Fibroblast of lung (primary cell): ENCODE results near the gene KRT6B. TPM values are rescaled to one million over a fixed set of nuclear protein-coding genes. Genes with fewer than 3 reads are reported as not detected.

Source experiments
- DNase-seq, 2 donors: peaks; one replicate each; pipeline versions ENCODE4 v3.0.0 to v3.0.0-alpha.2; 2010; ENCODE audit warnings: low read depth in 2 of 2
- H2AFZ ChIP-seq: 2 replicates; pipeline ENCODE4 v1.5.1; 2012; ENCODE audit warnings: low read length, control low read depth, inconsistent platforms
- H3K27ac ChIP-seq: 2 replicates; pipeline ENCODE4 v1.5.1; 2011; ENCODE audit warnings: low read length, control low read depth; ENCODE audit not compliant: insufficient read depth
- H3K27me3 ChIP-seq: 2 replicates; pipeline ENCODE4 v1.5.1; 2011; ENCODE audit warnings: mild to moderate bottlenecking, low read length; ENCODE audit not compliant: control insufficient read depth, insufficient read depth
- H3K36me3 ChIP-seq: 2 replicates; pipeline ENCODE4 v1.5.1; 2011; ENCODE audit warnings: low read length; ENCODE audit not compliant: control insufficient read depth, insufficient read depth
- H3K4me1 ChIP-seq: 2 replicates; pipeline ENCODE4 v1.5.1; 2011; ENCODE audit warnings: low read length; ENCODE audit not compliant: control insufficient read depth, insufficient read depth; ENCODE audit errors: extremely low read depth
- H3K4me2 ChIP-seq: 2 replicates; pipeline ENCODE4 v1.5.1; 2011; ENCODE audit warnings: low read length, control low read depth; ENCODE audit not compliant: insufficient read depth; ENCODE audit errors: extremely low read depth
- H3K4me3 ChIP-seq, 4 experiments: fragments of 200-600 bp in 1 of 4; sonication (generic) in 1 of 4; replicated peaks in 1 of 4; 2 replicates each; pipeline ENCODE4 v1.5.1; 2011 to 2016; ENCODE audit warnings: low read length in 4 of 4, low read depth in 3 of 4, mild to moderate bottlenecking in 3 of 4, control low read depth in 2 of 4, inconsistent platforms in 1 of 4, mixed read lengths in 1 of 4; ENCODE audit not compliant: insufficient read depth in 1 of 4; ENCODE audit errors: control extremely low read depth in 1 of 4
- H3K79me2 ChIP-seq: 2 replicates; pipeline ENCODE4 v1.5.1; 2012; ENCODE audit warnings: mild to moderate bottlenecking, low read length, inconsistent platforms; ENCODE audit not compliant: control insufficient read depth, insufficient read depth
- H3K9ac ChIP-seq: 2 replicates; pipeline ENCODE4 v1.5.1; 2011; ENCODE audit warnings: mild to moderate bottlenecking, low read length, control low read depth; ENCODE audit not compliant: insufficient read depth
- H3K9me3 ChIP-seq: 2 replicates; pipeline ENCODE4 v1.5.1; 2012; ENCODE audit warnings: low read depth, low read length; ENCODE audit not compliant: control insufficient read depth, insufficient read depth
- H4K20me1 ChIP-seq: 2 replicates; pipeline ENCODE4 v1.5.1; 2011; ENCODE audit warnings: low read length; ENCODE audit not compliant: control insufficient read depth, insufficient read depth; ENCODE audit errors: extremely low read depth
- CTCF ChIP-seq, 2 donors: IDR thresholded peaks in 1 of 2; conservative IDR thresholded peaks in 1 of 2; 1 replicate in 1 of 2; 2 replicates in 1 of 2; pipeline ENCODE4 v1.5.1; 2011 to 2012; ENCODE audit warnings: low read length in 2 of 2, control low read depth in 1 of 2, inconsistent platforms in 1 of 2, low read depth in 1 of 2, mild to moderate bottlenecking in 1 of 2
- EZH2 ChIP-seq: IDR thresholded peaks from 2 replicates; pipeline ENCODE4 v1.5.1; 2012; ENCODE audit warnings: low read length, control low read depth, mild to moderate bottlenecking; ENCODE audit errors: missing control alignments
- polyA plus RNA-seq, 2 donors: library from polyadenylated mRNA; depleted of rRNA in 1 of 2; stranded (reverse) in 1 of 2; unstranded in 1 of 2; fragments of >200 nt; gene quantifications; 2 replicates each; pipeline ENCODE4 v1.2.1, GENCODE V29; 2011 to 2012; ENCODE audit warnings: missing spikeins in 1 of 2
- total RNA-seq: library from RNA; depleted of rRNA; stranded (reverse); fragments of >200 nt; gene quantifications from 2 replicates; pipeline ENCODE4 v1.2.1, GENCODE V29; 2014

Gene KRT6B
- total and polyA plus RNA-seq, 2 donors (not counting 1 experiment from before 2014, with no cell fraction given), result 0.07 TPM; not detected in 1

DNA sequence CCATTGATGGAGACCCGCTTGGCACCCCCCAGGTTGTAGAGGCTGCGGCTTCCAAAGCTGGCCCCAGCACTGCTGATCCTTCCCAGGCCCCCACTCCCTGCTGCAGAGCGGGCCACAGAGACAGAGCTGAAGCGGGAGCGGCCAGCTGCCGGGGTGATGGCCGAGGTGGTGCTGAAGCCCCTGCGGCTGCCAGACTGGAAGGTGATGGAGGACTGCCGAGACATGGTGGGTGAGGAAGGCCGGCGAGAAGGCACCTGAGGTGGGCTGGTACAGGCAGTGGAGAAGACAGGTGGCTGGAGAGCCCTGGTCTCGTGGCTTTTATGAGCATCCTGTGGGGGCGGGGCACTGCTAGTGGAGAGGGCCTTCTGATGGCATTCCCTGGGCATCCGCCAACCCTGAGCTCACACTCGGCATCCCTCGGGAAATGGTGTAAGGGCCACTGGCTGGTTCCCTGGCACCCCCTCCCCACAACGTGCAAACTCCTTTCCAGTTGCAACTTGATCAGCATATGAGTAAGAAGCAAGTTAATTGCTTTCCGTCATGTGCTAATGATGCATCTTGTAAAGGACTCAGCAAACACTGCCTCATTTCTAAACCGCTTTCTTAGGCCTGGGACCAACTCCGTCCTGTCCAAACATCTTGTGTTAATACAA lies 17.7 kb downstream of the KRT6B start, which contains the start of gene KRT75:
Gene KRT75, minus strand, starts transcription at position 291 of the 653 bp plus-strand sequence. Its CDS starts 67 bp downstream, at position 224.
- Histone ChIP-seq H3K36me3 (no peaks in the 10 kb centered on the region), H3K27ac (no peak within 1 kb of the TSS), H3K9ac (no peak within 1 kb of the TSS), H2AFZ (no peak within 1 kb of the TSS), H4K20me1 (no peaks in the 10 kb centered on the region), H3K79me2 (no peaks in the 10 kb centered on the region), H3K4me3 (no peak within 1 kb of the TSS), H3K27me3 (no peaks in the 10 kb centered on the region), H3K4me2 (no peak within 1 kb of the TSS), H3K9me3 (no peaks in the 10 kb centered on the region), H3K4me1 (no peaks in the 10 kb centered on the region)
- DNase-seq, result peak in 1 of 2 donors; percentile 68
- TF ChIP-seq EZH2, result no peak

- no peaks in the 10 kb centered on the region for H3K27me3 ChIP-seq
- no peak overlapping the region for H2AFZ ChIP-seq
- no peak overlapping the region for H3K4me3 ChIP-seq
- H3K79me2 ChIP-seq, result no peaks in the 10 kb centered on the region
- no peak overlapping the region for H3K27ac ChIP-seq
- H4K20me1 ChIP-seq, result no peaks in the 10 kb centered on the region
- H3K9ac ChIP-seq, result no peak overlapping the region
- no peaks in the 10 kb centered on the region for H3K36me3 ChIP-seq
- H3K4me2 ChIP-seq, result no peak overlapping the region
- DNase-seq, result no peak
- H3K4me1 ChIP-seq, result no peaks in the 10 kb centered on the region
- no peaks in the 10 kb centered on the region for H3K9me3 ChIP-seq
- no peak for TF ChIP-seq CTCF (conservative IDR thresholded peaks at IDR 0.05 in 1 of 2, IDR thresholded peaks at IDR 0.05 in 1 of 2; ENCODE audit: low read depth in 1 of 2, low read length in 2 of 2)
Observed at GRCh38 chr12:52433501-52434080, 18.4 kb downstream of the KRT6B start.

DNA sequence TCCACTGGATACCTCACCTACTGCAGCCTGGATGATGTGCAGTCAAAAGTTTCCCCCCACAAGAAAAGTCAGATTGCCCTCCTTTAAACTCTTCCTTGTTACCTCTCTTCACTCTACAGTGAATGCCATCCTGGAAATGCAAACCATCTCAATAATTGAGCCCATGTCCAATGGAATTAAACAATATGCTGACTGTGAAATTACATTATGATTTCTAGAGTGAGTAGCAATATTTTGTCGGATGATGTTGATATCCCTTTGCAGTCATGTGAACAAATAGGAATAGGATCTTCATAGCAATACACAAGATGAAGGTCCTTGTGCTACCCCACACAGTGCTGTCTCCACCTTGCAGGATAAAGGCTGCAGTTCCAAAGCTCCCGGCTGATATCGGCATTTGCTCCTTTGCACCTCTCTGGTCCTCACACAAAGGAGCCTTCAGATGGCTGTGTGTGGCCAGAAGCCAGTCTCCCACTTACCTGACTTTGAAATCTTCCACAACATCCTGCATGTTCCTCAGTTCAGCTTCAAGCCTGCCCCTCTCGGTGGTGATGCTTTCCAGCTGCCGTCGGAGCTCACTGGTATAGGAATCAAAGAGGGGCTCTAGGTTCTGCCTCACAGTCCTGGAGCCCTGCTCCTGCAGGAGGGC lies 19.3 kb downstream of the KRT6B start:
- H3K4me2 ChIP-seq, result no peak overlapping the region
- no peaks in the 10 kb centered on the region for H3K79me2 ChIP-seq
- no peaks in the 10 kb centered on the region for H3K36me3 ChIP-seq
- DNase-seq, result no peak
- TF ChIP-seq CTCF (conservative IDR thresholded peaks at IDR 0.05 in 1 of 2, IDR thresholded peaks at IDR 0.05 in 1 of 2; ENCODE audit: low read depth in 1 of 2, low read length in 2 of 2), result no peak
- no peak for TF ChIP-seq EZH2
- no peaks in the 10 kb centered on the region for H3K9me3 ChIP-seq
- no peaks in the 10 kb centered on the region for H3K4me1 ChIP-seq
- H3K27me3 ChIP-seq, result no peaks in the 10 kb centered on the region
- no peak overlapping the region for H2AFZ ChIP-seq
- H4K20me1 ChIP-seq, result no peaks in the 10 kb centered on the region
- H3K4me3 ChIP-seq, result no peak overlapping the region
- no peak overlapping the region for H3K9ac ChIP-seq
- no peak overlapping the region for H3K27ac ChIP-seq
